Esophagus squamous epithelium (tissue), 4 donors: ENCODE results near the gene EAPP.

Source experiments
- POLR2A ChIP-seq, 4 donors: fragments of 450-650 bp; IDR thresholded peaks; one replicate each; pipeline ENCODE4 v1.6.1; 2017; ENCODE audit warnings: antibody characterized with exemption in 4 of 4, mild to moderate bottlenecking in 4 of 4, moderate library complexity in 3 of 4
- TF ChIP-seq, protein P1 (sequence below), 6 experiments: fragments of 450-650 bp in 4 of 6; fragments of 200-600 bp in 2 of 6; sonication (generic) in 2 of 6; IDR thresholded peaks; one replicate each; pipeline ENCODE4 v1.5.1; 2016 to 2019; ENCODE audit warnings: antibody characterized with exemption in 6 of 6, mild to moderate bottlenecking in 4 of 6, moderate library complexity in 4 of 6

DNA sequence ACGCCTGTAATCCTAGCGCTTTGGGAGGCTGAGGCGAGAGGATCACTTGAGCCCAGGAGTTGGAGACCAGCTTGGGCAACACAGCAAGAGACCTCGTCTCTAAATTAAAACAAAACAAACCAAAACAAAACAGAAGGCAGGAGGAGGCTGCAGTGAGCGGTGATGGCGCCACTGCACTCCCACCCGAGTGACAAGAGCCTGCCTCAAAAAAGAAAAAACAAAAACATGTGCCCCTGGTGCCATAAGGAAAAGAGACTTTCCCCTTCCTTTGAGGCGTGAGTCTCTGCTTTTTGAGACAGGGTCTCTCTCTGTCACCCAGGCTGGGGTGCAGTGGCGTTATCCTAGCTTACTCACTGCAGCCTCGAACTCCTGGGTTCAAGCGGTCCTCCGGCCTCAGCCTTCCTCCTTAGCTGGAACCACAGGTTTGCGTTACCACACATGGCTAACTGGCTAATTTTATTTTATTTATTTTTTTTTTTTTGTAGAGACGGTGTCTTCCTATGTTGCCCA lies 9.0 kb upstream of the EAPP start:
- TF ChIP-seq, protein P1, sequence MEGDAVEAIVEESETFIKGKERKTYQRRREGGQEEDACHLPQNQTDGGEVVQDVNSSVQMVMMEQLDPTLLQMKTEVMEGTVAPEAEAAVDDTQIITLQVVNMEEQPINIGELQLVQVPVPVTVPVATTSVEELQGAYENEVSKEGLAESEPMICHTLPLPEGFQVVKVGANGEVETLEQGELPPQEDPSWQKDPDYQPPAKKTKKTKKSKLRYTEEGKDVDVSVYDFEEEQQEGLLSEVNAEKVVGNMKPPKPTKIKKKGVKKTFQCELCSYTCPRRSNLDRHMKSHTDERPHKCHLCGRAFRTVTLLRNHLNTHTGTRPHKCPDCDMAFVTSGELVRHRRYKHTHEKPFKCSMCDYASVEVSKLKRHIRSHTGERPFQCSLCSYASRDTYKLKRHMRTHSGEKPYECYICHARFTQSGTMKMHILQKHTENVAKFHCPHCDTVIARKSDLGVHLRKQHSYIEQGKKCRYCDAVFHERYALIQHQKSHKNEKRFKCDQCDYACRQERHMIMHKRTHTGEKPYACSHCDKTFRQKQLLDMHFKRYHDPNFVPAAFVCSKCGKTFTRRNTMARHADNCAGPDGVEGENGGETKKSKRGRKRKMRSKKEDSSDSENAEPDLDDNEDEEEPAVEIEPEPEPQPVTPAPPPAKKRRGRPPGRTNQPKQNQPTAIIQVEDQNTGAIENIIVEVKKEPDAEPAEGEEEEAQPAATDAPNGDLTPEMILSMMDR (IDR thresholded peaks at IDR 0.05): no peak
- TF ChIP-seq POLR2A (IDR thresholded peaks at IDR 0.05): no peak
